HK-2 (cell line): ENCODE data around the gene CD47.

Experiments
- DNase-seq: peaks from one replicate; pipeline ENCODE4 v3.0.0-alpha.2; 2018; ENCODE audit not compliant: unreplicated experiment

CD47 gene

DNA sequence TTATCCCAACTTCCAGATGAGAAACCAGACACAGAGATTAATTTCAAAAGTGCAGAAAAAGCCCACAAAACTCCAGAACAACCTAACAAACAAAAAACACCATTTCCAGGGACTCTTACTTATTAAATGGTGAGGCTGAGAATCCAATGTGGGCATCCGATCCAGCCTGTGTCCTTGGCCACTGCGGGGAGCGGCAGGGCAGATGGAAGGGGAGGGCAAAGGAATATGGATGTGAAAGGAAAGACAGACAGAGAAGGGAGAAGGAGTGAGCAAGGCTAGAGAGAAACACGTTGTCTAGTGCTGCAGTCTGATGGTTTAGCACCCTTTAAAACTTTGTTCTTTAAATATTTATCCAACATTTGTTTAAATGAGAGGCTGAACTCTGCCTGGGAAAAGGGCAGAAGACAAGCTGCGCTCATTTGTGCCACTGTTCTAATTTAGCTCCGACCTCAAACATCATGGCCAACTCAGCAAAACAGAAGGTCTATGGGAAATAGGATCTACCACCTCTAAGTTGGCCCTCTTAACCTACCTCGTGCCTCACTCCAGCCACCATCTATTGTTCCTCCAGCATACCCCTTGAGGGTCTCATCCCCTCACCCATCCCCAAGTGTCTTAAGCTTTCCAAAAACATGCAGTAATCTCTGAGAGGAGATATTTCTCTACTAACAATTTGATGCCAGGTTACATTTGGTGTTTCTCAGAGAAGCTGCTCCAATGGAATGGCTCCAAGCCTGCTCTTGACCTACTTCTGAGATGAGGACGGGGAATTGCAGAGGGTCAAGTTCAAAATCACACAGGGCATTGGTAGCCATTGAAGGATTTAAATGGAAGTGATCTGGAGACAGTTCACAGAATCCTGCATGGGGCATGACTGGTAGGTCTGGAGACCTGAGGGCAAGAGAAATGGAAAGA, 77.4 kb downstream of the CD47 start:
- no peak for DNase-seq

DNA sequence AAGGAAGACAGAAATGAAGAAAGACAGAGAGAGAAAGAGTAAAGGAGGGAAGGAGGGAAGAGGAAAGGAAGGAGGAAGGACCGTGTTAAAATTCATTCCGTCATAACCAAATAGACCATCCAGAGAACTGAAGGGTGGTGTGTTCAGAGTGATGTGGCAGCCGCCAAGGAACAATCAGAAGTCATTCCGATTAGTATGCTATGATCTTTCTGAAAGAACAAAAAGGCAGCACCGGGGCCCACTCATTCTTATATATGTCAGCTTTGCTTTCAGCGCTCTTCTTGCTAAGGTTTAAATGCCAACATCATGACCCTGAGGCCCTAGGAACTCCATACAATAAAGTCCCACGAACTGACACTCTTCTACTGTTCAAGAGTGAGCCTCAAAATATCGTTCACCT, 78.5 kb downstream of the CD47 start:
- no peak for DNase-seq

DNA sequence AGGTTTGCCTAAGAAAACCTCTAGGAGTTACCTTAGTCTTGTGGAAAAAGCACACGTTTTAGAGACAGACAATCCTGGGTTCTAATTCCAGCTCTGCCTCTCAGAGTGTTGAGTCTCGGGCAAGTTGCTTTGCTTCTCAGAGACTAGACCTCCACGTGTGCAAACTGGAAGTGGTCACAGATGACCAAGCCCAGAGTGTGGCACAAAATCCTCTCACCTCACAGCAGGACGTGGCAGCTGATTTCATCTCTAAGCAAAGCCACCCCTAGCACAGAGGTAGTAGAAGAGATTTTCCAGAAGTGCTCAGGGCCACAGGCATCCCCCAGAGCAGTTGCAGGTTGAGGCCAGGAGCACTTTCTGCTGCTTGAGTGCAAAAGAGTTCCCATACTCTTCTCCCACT, 79.2 kb downstream of the CD47 start:
- no peak for DNase-seq

DNA sequence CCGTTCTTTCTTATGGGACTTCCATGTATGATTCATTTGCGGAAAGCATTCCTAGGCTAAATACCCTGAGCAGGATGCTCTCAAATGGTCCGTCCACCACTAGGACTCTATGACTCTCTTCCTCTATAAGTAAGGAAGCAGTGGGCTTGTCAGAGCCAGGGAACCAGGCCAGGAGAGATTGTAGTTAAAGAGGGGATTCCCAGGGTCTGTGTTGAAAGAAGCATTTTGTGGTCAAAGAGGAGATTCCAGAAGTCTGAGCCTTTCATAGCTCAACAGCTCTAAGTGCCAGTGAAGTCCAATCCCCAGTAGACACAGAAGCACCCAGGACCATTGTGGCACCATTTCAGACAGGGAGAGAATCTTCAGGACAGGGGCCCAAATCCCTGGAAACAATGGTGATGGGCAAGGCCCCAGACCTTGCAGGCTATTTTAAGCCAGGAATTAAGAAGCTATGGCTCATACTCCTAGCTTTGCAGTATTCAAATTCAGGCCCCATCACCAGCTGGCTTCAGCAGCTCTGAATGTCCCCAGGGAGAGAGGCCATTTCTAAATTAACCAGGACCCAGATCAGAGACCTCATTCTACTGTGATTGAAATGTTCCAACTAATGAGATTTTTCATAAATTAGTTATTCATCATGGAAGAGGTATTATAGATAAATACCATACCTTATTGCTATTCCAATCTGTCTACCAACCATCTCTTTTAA, 81.7 kb downstream of the CD47 start:
- peak; percentile 64 for DNase-seq

DNA sequence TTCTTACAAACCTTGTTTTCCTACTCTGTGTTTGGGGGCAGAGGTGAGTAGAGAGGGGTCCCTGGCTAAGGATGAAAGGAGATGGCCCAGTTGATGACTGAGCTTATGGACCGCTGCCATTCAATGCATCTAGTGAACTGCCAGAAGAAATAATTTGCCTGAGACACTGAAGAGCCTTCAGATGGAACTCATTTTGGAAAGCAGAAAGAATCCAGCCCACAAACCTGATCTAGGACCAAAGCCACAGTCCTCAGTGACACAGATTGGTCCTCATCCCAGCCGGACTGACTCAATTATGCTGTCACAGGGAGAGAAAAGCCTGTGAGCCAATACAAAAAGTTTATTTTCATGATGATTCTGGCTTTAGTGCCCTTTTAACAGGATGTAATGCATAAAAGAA, 82.7 kb downstream of the CD47 start:
- DNase-seq: no peak

DNA sequence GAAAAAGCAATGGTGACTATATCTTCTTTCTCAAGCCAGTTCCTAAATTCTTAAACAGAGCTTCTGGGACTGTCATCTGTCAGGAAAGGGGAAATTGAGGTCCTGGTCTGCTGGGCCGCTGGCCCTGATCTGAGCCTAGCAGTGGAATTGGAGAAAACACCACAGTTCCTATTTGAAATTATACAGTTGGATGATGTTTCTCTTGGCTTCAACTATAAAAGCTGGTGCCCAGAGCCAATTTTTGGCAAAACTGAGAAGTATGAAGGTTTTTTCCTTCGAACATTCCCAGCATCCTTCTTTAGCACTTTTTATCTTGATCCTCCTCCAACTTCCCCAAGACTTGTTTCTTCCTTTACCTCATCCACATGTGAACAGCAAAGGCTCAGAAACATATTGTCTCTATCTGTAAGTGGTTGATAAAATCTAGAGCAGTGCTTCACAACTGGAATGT, 83.9 kb downstream of the CD47 start:
- DNase-seq: no peak

DNA sequence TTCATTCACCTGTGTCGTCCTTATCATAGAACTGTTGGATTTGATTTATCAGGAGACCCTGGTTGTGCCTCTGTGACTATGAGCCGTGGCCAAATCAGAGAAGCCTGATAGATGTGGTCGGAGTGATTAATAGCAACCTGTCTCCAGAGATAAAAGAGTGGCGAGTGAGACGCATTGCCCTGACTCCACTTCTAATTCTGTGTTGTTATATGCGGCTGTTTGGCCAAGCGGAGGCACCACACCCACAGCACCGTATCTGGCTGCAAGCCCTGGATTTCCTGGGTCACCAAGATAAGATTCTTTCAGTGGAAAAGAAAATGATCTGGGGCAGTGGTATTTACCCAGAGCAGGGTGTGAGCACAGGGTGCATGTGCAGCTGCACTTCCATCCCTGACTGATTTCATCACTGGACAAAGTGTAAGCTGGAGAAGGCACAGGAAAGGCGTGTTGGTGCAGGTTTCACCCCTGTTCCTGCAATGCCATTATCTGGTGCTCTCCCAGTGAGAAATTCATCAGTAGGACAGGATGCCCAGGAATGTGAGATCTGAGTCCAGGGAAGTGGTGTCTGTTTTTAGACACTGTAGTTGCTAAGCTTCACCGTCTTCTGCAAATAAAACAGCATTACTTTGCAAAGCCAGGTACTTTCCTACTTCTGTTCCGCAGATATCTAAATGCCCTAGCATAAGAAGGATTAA, 84.6 kb downstream of the CD47 start:
- no peak for DNase-seq

DNA sequence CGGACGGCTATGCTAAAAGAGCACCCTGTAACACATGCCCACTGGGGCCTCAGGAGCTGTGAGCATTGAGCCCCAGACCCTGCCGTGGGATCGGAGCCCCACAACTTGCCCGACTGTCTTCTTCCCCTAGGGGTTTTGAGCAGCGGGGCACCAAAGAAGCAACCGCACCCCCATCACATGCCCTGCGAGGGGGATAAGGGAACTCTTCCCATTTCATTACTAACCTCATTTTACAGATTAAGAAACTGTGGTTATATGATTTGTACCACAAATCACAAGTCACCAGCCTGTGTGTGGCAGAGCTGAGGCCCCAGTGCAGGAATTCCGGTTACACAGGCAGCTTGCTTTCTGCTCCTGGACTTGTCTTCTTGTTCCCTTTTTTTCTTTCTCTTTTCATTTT, 86.2 kb downstream of the CD47 start:
- no peak for DNase-seq

DNA sequence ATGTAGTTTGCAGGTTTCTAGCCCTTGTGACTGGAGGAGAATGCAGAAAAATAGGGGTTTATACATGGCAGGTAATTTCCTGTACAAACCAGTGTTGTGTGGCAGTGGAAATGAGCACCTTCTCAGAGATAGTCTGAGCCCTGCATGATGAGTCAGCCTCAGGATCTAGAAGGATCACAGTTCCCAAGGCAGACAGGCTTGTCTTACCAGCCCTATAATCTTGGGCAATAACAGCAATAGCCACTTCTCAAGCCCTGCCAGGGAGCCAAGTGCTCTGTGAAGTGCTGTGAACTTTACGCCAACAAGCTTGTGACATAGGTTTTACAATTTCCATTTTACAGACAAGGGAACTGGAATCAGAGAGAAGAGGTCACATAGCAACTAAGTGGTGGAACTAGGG, 89.4 kb downstream of the CD47 start:
- peak; percentile 22 for DNase-seq

DNA sequence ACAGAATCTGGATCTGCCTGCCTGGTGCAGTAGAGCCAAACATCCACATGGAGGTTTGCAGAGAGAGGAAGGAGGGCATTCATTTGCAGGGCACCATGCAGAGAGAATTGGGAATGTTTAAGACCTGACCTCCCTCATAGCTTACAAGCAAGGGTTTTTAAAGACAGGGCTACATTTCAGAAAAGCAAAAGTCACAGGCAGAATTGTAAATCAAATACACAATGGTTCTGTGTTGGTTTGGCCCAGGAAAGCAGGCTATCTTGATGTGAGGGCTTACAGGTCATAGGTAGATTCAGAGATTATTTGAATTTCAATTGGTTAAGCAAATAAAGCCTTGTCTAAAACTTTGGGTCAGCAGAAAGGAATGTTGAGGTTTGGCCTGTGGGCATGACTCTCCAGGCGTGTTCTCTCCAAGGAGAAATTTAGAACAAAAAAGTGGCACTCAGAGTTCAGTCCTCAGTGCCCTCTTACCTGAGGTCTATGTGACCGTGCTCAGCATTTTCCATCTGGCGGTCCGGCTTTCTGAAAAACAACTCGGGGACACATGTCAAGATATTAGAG, 91.5 kb downstream of the CD47 start:
- peak; percentile 41 for DNase-seq

DNA sequence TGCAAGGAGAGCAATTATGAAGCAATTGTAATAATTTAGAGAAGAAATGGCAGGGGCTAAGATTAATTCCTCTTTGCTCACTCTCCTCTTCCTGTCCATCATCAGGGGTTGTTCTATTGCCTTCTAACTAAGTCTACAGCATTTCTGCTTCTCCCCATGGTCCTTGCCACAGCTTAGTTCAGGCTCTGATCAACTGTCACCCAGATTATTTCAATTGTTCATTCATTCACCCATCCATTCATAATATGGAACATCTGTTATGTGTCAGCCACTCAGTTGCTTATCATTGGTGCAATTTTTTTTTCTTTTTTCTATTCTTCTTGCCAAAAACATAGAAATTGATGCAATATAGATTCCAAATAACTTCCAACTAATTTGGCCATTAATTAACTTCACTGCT, 93.2 kb downstream of the CD47 start:
- DNase-seq: no peak

DNA sequence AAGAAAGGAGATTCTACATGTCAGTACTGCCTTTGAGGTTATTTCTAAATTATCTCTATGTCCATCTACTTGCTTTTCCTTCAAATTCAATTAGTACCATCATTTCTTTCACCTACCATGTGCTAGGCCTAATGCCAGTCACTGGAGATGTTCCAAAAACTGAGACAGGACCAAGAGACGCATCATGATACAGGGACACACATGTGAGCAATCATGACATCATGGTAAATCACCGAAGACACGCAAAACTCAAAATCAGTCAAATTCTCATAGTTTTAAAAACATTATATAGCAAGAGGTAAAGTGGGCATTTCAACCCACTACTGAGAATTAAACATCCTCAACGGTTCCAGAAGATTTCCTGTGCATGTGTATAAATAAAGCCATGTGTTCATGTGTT, 95.0 kb downstream of the CD47 start:
- no peak for DNase-seq

DNA sequence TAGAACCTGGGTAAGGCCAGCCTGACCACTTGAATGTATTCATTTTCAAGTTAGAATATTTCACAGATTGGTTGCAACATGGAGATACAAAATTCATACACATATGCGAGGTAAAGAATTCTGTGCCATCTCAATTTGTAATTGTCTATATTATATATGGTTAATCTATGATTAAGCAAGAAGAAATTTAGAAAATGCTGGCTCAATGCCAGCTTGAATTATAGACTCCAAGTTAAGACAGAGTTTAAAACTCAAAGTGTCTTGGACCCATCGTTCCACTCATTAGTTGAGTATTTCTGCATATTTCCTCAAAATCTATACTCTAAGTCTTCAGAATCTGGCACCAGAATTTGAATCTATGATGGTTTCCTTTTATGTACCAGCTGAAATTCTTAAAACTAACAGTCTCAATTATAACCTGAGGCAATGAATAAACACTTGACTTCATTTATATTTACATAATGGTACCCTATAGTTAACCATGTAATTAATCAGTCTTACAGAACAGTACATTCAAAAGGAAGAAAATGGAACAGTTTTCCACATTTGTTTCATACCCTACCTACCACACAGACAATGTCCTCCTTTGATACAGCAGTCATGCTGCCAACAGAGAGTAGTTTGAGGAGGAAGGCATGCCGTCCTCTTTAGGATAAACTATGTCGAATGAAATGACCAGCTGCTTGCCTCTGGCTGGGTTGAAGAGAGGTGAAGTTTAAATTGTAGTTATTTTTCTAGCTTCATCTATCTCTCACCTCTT, 95.7 kb downstream of the CD47 start:
- no peak for DNase-seq

DNA sequence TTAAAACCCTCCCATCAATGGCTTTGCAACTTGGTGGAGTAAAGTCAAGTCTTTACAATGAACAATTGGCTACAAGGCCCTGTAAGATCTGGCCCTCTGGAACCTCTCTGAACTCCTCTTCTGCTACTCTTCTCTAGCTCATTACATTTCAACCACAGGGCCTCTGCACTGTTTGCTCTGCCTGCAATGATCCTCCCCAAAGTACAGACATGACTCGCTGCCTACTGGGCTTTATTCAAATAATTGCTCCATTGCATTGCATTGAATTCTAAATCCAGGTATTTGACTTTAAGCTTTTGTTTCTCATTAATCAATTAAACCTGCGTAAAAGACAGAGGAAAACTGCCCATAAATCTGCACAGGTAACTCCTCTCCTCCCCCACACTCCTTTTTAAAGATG, 96.7 kb downstream of the CD47 start:
- no peak for DNase-seq

DNA sequence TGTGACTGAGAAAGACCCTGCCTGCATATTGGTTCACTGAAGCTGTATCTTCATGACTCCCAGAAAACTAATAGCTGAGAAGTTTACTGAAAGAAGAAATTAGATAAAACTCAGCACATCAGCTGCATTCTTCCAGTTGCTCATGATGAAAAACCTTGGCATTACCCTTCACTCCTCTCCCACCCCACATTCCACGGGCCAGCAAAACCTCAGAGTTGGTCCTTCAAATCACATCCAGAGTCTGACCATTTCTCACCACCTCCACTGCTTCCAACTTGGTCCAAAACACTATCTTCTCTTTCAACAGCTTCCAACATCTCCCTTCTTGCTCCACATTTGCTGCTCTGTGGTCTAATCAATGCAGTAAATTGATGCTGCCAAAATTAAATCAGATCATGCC, 97.1 kb downstream of the CD47 start:
- peak; percentile 22 for DNase-seq
